Superior temporal gyrus (tissue), 1 donor: ENCODE data around the gene GLRA2.

Experiments used
- DNase-seq: peaks from one replicate; pipeline ENCODE4 v3.0.0-alpha.2; 2016; ENCODE audit errors: extremely low spot score

The GLRA2 gene

DNA sequence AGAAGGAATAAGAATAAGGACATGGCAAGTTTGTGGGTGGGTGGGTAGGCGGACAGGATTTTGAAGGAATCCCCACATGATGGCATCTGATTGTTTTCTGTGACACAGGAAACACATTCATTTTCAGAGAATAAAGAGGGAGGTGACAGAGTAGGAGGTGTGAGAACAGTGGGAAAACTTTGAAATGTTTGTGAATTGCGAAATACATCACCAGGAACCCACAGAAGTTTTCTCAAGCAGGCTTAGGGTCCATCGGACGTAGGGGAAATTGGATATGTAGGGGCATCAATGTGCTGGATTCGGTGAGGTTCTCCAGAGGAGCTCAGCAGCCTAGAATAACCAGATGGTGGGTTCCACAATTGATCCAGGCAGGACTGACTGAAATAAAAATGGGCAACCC, 171.6 kb downstream of the GLRA2 start:
- no peak for DNase-seq

DNA sequence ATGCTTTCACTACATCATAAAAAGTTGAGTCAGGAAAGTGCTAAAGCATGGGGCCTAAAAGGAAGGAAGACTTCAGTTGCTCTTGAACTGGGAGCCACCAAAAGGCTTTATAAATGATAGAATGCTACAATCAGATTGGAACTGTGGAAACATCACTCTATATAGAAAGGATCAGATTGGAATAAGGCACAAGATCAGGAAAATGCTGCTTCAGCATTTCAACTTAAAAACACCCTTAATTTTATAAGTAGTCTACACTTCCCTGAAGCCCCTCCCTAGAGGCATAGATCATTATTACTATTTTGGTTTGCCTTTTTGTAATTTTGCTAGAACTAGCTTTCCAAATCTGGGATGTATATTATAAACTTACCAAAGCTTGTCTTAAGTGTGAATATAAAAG, 172.8 kb downstream of the GLRA2 start:
- no peak for DNase-seq

DNA sequence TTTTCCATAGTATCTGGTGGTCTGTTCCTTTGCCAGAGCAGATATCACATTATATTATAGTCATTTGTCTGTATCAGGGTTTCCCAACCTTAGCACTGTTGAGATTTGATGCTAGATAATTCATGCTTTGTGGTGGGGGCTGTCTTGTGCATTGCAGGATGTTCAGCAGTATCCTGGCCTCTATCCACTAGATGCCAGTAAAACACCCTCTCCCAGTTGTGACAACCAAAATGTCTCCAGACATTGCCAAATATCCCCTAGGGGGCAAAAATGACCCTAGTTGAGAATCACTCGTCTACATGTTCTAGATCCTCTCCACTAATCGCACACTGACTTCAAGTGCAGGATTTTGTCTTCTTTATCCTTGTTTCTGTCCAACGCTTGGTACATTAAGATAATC, 182.8 kb downstream of the GLRA2 start:
- no peak for DNase-seq

DNA sequence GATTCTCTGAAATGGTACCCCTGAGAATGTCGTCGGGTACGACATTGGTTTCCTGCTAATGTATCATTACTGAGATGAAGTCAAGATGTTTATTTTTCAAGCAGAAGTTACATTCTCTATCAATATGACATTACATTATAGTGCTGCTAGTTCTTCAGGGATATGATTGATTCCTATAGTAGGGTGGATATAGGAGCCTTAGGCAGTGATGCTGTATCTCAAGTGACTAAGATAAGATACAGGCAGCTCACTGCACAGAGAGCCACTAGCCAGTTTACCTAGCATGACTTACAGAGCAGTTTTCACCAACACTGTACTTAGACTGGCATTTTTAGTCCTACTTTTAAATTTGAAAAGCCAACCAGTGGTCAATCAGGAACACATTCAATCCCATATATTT, 188.6 kb downstream of the GLRA2 start:
- DNase-seq, result no peak

DNA sequence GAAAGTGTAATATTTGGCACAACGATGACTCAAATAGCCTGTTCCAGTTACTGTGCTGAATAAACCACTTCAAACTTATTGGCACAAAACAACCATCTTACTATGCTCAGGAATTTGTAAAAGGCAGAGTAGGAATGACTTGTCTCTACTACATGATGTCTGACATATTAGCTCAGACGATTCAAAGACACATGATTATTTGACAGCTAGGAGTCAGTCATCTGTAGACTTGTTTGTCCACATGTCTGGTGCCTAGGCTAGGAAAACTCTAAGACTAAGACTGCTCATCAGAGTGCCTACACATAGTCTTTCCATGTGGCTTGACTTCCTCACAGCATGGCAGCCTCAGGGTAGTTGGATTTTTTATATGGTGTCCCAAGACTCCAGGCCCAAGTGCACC, 189.1 kb downstream of the GLRA2 start:
- DNase-seq, result no peak

DNA sequence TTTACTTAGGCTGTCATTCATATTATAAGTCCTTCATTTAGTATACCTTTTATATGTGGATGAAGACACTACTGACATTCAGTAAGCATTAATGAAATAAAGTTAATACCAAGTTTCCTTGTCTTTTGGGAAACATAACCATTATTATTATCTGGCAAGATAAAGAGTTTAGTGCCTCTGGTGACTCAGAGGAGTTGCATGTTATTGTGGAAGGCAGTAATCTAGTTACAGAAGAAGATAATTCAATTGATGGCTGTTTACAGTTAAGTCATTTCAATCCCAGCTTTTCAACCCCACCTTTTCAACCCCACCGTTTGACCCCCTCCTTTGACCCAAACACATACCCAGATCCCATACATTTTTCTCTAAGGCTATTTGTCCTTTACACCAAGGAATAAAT, 199.7 kb downstream of the GLRA2 start:
- no peak for DNase-seq

DNA sequence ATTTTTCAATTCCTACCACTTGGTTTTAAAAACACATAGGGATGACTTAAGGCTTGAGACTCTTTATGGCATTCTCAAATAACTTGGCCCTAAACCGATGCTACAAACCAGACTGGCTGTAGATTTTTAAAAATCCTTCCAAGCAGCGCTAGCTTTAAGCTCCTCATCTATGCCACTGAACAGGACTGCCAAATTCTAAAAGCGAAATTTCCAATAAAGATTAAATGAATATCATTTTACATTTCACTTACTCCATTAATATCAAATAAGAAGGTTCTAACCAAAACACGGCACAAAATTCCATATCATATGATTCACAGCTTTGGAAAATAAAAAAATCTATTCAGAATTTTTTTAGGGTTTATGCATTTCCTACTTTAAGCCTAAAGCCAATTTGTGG, 209.3 kb downstream of the GLRA2 start:
- DNase-seq, result no peak

DNA sequence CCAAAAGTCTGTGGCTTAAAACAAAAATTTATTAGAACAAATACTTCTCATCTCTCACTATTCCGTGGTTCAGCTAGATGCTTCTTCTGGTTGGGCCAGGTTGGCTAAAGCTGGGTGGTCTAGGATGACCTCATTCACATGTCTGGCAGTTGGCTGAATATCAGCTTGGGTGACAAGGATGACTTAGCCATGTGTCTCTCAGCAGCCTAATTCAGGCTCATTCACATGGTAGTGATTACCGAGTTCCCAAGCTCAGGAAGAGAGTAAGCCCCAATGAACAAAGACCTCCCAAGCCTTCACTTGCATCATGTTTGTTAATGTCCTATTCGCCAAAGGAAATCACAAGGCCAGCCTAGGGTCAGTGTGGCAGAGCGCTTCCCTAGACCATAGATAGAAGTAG, 224.1 kb downstream of the GLRA2 start:
- DNase-seq, result no peak

DNA sequence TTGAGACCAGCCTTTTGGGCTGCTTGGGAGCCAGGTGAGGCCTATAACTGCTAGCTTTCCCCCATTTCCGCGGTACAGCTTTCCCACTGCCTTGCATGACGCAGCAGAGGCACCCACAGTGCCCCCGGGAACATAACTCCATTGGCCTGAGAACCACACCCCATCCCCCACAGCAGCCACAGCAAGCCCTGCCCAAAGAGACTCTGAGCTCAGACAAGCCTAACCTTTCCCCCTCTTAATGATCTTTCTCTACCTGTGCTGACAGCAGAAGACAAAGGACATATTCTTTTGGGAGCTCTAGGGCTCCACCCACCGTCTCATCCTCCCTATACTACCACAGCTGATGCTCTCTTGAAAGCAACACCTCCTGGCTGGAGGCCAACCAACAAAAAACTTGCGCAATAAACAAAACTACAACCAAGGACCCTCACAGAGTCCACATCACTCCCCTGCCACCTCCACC, 228.7 kb downstream of the GLRA2 start:
- no peak for DNase-seq

DNA sequence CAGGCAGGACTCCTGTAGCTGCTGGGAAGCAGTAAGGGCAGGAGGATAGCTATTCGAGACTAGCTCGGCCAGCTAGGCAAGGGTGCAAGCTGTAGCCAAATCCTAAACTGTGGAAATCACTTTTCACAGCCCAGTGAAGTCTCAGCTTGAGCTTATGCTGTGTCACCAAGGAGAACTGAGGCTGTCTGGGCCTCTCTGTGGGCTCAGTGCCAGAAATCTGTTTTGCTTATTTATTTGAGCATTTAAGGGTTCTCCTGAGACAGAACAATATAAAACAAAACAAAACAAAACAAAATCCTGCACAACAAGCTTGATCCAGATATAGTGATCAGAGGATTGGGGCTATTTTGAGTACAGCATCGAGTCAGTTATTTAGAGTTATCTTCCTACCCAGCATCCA, 246.1 kb downstream of the GLRA2 start:
- DNase-seq, result no peak

DNA sequence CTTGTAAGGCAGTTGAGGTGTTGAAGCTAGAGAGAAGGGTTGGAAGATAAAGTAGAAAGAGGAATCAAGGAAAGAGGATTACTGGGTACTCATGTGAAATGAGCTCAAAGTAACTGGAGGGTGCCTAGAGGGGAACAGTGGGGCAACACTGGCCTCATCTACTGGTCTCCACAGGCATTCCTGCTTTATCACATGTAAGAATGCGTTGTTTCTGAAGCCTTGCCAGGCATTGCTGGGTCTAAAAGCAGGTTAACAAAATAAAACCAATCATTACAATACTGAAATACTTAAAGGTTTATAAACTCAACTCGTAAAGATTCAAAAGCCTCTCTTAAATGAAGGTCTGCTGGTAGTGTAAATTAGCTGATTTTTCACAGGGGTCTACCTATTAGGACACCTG, 247.6 kb downstream of the GLRA2 start:
- no peak for DNase-seq

DNA sequence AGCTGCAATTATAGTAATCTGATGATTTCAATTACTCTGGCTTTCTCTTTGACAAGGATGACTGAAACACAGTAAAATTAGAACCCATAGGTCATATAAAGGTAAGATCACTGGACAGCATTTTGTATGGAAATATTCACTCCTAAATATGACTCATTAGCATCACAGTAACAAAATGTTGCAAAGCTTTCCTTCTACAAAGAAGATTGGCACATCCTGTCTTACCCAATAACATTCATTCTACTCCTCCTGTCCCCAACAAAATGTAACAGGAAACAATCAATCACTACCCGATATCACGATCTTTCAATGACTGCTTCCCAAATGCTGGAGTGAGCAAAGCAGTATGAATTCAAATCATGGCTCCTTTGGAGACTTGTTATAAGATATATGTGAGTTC, 248.2 kb downstream of the GLRA2 start:
- no peak for DNase-seq

DNA sequence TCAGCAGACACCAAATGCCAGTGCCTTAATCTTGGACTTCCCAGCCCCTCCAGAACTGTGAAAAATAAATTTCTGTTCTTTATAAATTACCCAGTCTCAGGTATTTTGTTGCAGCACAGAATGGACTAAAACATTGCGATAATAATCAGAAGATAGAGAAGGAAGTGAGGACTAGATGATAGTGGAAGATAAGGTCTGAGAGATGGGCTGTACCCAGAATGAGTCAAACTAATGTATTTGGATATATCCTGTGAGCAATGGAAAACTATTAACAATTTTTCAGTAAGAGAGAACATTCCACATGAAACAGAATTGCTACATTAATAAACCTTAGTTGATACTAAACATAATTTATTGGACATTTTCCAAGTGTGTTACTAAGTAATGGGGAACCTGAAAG, 250.2 kb downstream of the GLRA2 start:
- DNase-seq, result no peak
